ENCODE data around the gene CUBN. TPM values are rescaled to one million over a fixed set of nuclear protein-coding genes. Genes with fewer than 3 reads are reported as not detected.

The CUBN gene
- total RNA-seq, 1 donor from 2014 or later = 2.5 TPM

- ChIA-PET CTCF (interaction anchor here (0.7 kb wide), 1 partner anchor 376 kb away, joined by 3 read pairs; no protein-coding TSS in a partner anchor), POLR2A (no interaction called here)
- no peak for TF ChIP-seq CTCF (IDR thresholded peaks at IDR 0.05)
- DNase-seq (no peak), ATAC-seq (ENCODE audit: low read depth) (no peak)
- Mint-ChIP-seq H3K4me3 (no peak overlapping the region), H3K36me3 (ENCODE audit: low read depth) (no peaks in the 10 kb centered on the region), H3K4me1 (no peaks in the 10 kb centered on the region), H3K9me3 (peaks cover 2% of the 10 kb centered on the region), H3K27ac (no peak overlapping the region), H3K27me3 (peaks cover 4% of the 10 kb centered on the region)
- intact Hi-C loops (cut with micrococcal nuclease) = no loop called here
These were observed 275.0 kb downstream of the CUBN start for GRCh38 chr10:16854623-16855022.

GRCh38 chr10:16853809-16854208 is 275.8 kb downstream of the CUBN start:
- no peaks in the 10 kb centered on the region for H3K4me1 Mint-ChIP-seq
- H3K27ac Mint-ChIP-seq = no peak overlapping the region
- DNase-seq (no peak), ATAC-seq (ENCODE audit: low read depth) (no peak)
- no peak overlapping the region for H3K4me3 Mint-ChIP-seq
- intact Hi-C loops (cut with micrococcal nuclease) = no loop called here
- no peaks in the 10 kb centered on the region for H3K36me3 Mint-ChIP-seq (ENCODE audit: low read depth)
- CTCF ChIA-PET = no interaction called here
- H3K9me3 Mint-ChIP-seq = no peaks in the 10 kb centered on the region
- POLR2A ChIA-PET = interaction anchor here (0.9 kb wide), 1 partner anchor 376 kb away, joined by 3 read pairs; no protein-coding TSS in a partner anchor
- no peak for TF ChIP-seq CTCF (IDR thresholded peaks at IDR 0.05)
- H3K27me3 Mint-ChIP-seq = peaks cover 4% of the 10 kb centered on the region

GRCh38 chr10:16853201-16853600 is 276.4 kb downstream of the CUBN start:
- H3K27me3 Mint-ChIP-seq = peaks cover 4% of the 10 kb centered on the region
- H3K9me3 Mint-ChIP-seq = no peaks in the 10 kb centered on the region
- H3K27ac Mint-ChIP-seq = no peak overlapping the region
- DNase-seq (no peak), ATAC-seq (ENCODE audit: low read depth) (no peak)
- intact Hi-C loops (cut with micrococcal nuclease) = no loop called here
- no peaks in the 10 kb centered on the region for H3K4me1 Mint-ChIP-seq
- ChIA-PET CTCF (interaction anchor here (0.8 kb wide), 1 partner anchor 406 kb away, joined by 4 read pairs; no protein-coding TSS in a partner anchor), POLR2A (interaction anchor here (0.9 kb wide), 1 partner anchor 377 kb away, joined by 3 read pairs; no protein-coding TSS in a partner anchor)
- no peak for TF ChIP-seq CTCF (IDR thresholded peaks at IDR 0.05)
- H3K4me3 Mint-ChIP-seq = no peak overlapping the region
- H3K36me3 Mint-ChIP-seq (ENCODE audit: low read depth) = no peaks in the 10 kb centered on the region

- ChIA-PET CTCF (interaction anchor here (0.8 kb wide), 1 partner anchor 406 kb away, joined by 4 read pairs; no protein-coding TSS in a partner anchor), POLR2A (no interaction called here)
- DNase-seq = no peak
- intact Hi-C loops (cut with micrococcal nuclease) = no loop called here
- no peak overlapping the region for H3K4me3 Mint-ChIP-seq
- no peak for TF ChIP-seq CTCF (IDR thresholded peaks at IDR 0.05)
- H3K27me3 Mint-ChIP-seq = peaks cover 4% of the 10 kb centered on the region
- H3K9me3 Mint-ChIP-seq = no peaks in the 10 kb centered on the region
- no peak overlapping the region for H3K27ac Mint-ChIP-seq
- no peaks in the 10 kb centered on the region for H3K36me3 Mint-ChIP-seq (ENCODE audit: low read depth)
- no peaks in the 10 kb centered on the region for H3K4me1 Mint-ChIP-seq
- no peak for ATAC-seq (ENCODE audit: low read depth)
These were observed 277.0 kb downstream of the CUBN start for GRCh38 chr10:16852624-16853023.

- Mint-ChIP-seq H3K27ac (no peak overlapping the region), H3K4me1 (no peaks in the 10 kb centered on the region), H3K4me3 (no peak overlapping the region), H3K27me3 (no peaks in the 10 kb centered on the region), H3K36me3 (ENCODE audit: low read depth) (no peaks in the 10 kb centered on the region), H3K9me3 (no peaks in the 10 kb centered on the region)
- no peak for TF ChIP-seq CTCF (IDR thresholded peaks at IDR 0.05)
- ChIA-PET CTCF (no interaction called here), POLR2A (no interaction called here)
- DNase-seq (no peak), ATAC-seq (ENCODE audit: low read depth) (no peak)
- intact Hi-C loops (cut with micrococcal nuclease) = no loop called here
These were observed 281.0 kb downstream of the CUBN start for GRCh38 chr10:16848562-16849154.

Data from activated B cell treated with CpG ODN at 0.5 μM for 24 hours (primary cell).